HepG2 (cell line): ENCODE data around the gene SNX21. TPM values are rescaled to one million over a fixed set of nuclear protein-coding genes. Genes with fewer than 3 reads are reported as not detected.

Experiments
- ARID2 ChIP-seq: sonication (generic); formaldehyde crosslinking; IDR thresholded peaks from 2 replicates; pipeline ENCODE4 v1.8.1; 2022; ENCODE audit warnings: mild to moderate bottlenecking, missing genetic modification reagents, borderline replicate concordance
- CCAR2 ChIP-seq: fragments of 200-400 bp; formaldehyde crosslinking; optimal IDR thresholded peaks from 2 replicates; pipeline ENCODE3; 2018; ENCODE audit warnings: low read depth, mild to moderate bottlenecking, low read length, moderate library complexity
- FOXC1 ChIP-seq: sonication (generic); formaldehyde crosslinking; IDR thresholded peaks from 2 replicates; pipeline ENCODE4 v1.8.0; 2022; ENCODE audit warnings: mild to moderate bottlenecking, missing genetic modification reagents, borderline replicate concordance
- FOXM1 ChIP-seq: sonication (generic); formaldehyde crosslinking; IDR thresholded peaks from 2 replicates; pipeline ENCODE4 v1.5.0; 2020; ENCODE audit warnings: missing genetic modification reagents
- GTF3A ChIP-seq: sonication (generic); formaldehyde crosslinking; conservative IDR thresholded peaks from 2 replicates; pipeline ENCODE4 v1.4.0; 2020; ENCODE audit warnings: mild to moderate bottlenecking, missing genetic modification reagents
- IKZF5 ChIP-seq: IDR thresholded peaks from 2 replicates; pipeline ENCODE4 v1.6.1; 2018; ENCODE audit warnings: missing genetic modification reagents, mild to moderate bottlenecking, missing compliant biosample characterization
- JUNB ChIP-seq: sonication (generic); formaldehyde crosslinking; IDR thresholded peaks from 2 replicates; pipeline ENCODE4 v1.8.0; 2022; ENCODE audit warnings: missing genetic modification reagents, mild to moderate bottlenecking, borderline replicate concordance
- NFIC ChIP-seq: IDR thresholded peaks from 2 replicates; pipeline ENCODE4 v1.6.1; 2012; ENCODE audit warnings: mild to moderate bottlenecking, low read length, inconsistent platforms
- PAX8 ChIP-seq: sonication (generic); formaldehyde crosslinking; IDR thresholded peaks from 2 replicates; pipeline ENCODE4 v1.8.0; 2022; ENCODE audit warnings: mild to moderate bottlenecking, missing genetic modification reagents, borderline replicate concordance
- PPARG ChIP-seq: conservative IDR thresholded peaks from 2 replicates; pipeline ENCODE4 v1.6.1; 2016; ENCODE audit warnings: missing biosample characterization, missing genetic modification reagents
- RFXAP ChIP-seq: sonication (generic); formaldehyde crosslinking; IDR thresholded peaks from 2 replicates; pipeline ENCODE4 v1.4.0; 2020; ENCODE audit warnings: missing genetic modification reagents, borderline replicate concordance
- TAF15 ChIP-seq: fragments of 200-400 bp; formaldehyde crosslinking; IDR thresholded peaks from one replicate; pipeline ENCODE4 v1.6.1; 2018; ENCODE audit warnings: mild to moderate bottlenecking, low read depth, low read length; ENCODE audit not compliant: poor library complexity, severe bottlenecking
- TCF7L2 ChIP-seq: IDR thresholded peaks from 2 replicates; pipeline ENCODE4 v1.6.1; 2011; ENCODE audit warnings: mild to moderate bottlenecking, low read depth, low read length, moderate library complexity
- TSC22D2 ChIP-seq: sonication (generic); formaldehyde crosslinking; IDR thresholded peaks from 2 replicates; pipeline ENCODE4 v1.5.1; 2020; ENCODE audit warnings: missing genetic modification reagents, mild to moderate bottlenecking, borderline replicate concordance
- ZNF12 ChIP-seq: sonication (generic); formaldehyde crosslinking; IDR thresholded peaks from 2 replicates; pipeline ENCODE4 v1.5.0; 2020; ENCODE audit warnings: missing genetic modification reagents
- ZNF30 ChIP-seq: sonication (generic); formaldehyde crosslinking; IDR thresholded peaks from 2 replicates; pipeline ENCODE4 v1.5.0; 2020; ENCODE audit warnings: mild to moderate bottlenecking, missing genetic modification reagents
- ZNF350 ChIP-seq: sonication (generic); formaldehyde crosslinking; IDR thresholded peaks from 2 replicates; pipeline ENCODE4 v1.4.0; 2020; ENCODE audit warnings: mild to moderate bottlenecking, low read depth, missing genetic modification reagents, borderline replicate concordance
- ZNF746 ChIP-seq: sonication (generic); formaldehyde crosslinking; IDR thresholded peaks from 2 replicates; pipeline ENCODE4 v1.8.0; 2022; ENCODE audit warnings: mild to moderate bottlenecking, missing genetic modification reagents
- ZNF747 ChIP-seq: sonication (generic); formaldehyde crosslinking; IDR thresholded peaks from 2 replicates; pipeline ENCODE4 v1.8.1; 2023; ENCODE audit warnings: missing genetic modification reagents, mild to moderate bottlenecking, borderline replicate concordance
- ZSCAN22 ChIP-seq: sonication (generic); formaldehyde crosslinking; IDR thresholded peaks from 2 replicates; pipeline ENCODE4 v1.4.0; 2020; ENCODE audit warnings: mild to moderate bottlenecking, missing genetic modification reagents
- polyA plus RNA-seq, 8 experiments: library from polyadenylated mRNA; depleted of rRNA in 3 of 8; stranded (reverse) in 7 of 8; unstranded in 1 of 8; fragments of >200 nt; fragmentation: Illumina TruSeq in 4 of 8; extraction: Trizol in 4 of 8; gene quantifications; 2 replicates each; pipeline versions ENCODE4 v1.2.1 to v1.2.3, GENCODE V29; 2011 to 2016; ENCODE audit warnings: low read depth in 4 of 8, missing spikeins in 1 of 8, mixed read lengths in 1 of 8; ENCODE audit not compliant: insufficient read depth in 1 of 8
- total RNA-seq, 5 experiments: library from RNA; depleted of rRNA; stranded (reverse); fragments of >200 nt; fragmentation: Illumina TruSeq; extraction: Trizol; gene quantifications; 2 replicates each; pipeline ENCODE4 v1.2.3, GENCODE V29; 2016; ENCODE audit warnings: low read depth in 1 of 5
- TF ChIP-seq, protein P1 (sequence below): sonication (generic); formaldehyde crosslinking; IDR thresholded peaks from 2 replicates; pipeline ENCODE4 v1.4.0; 2020; ENCODE audit warnings: missing genetic modification reagents, low read depth, mild to moderate bottlenecking, borderline replicate concordance
- TF ChIP-seq, protein P2 (sequence below): sonication (generic); formaldehyde crosslinking; IDR thresholded peaks from 2 replicates; pipeline ENCODE4 v1.8.0; 2022; ENCODE audit warnings: missing genetic modification reagents, low read depth, mild to moderate bottlenecking, borderline replicate concordance
- TF ChIP-seq, protein P3 (sequence below): sonication (generic); formaldehyde crosslinking; IDR thresholded peaks from 2 replicates; pipeline ENCODE4 v1.5.0; 2020; ENCODE audit warnings: mild to moderate bottlenecking, missing genetic modification reagents, moderate library complexity
- TF ChIP-seq, protein P4 (sequence below): sonication (generic); formaldehyde crosslinking; IDR thresholded peaks from 2 replicates; pipeline ENCODE4 v1.4.0; 2020; ENCODE audit warnings: missing genetic modification reagents, borderline replicate concordance

The SNX21 gene
- total and polyA plus RNA-seq, 2 of the 13 experiments (the other 11 are each of a cell fraction or from before 2014, with no cell fraction given), result 7.7 to 12.8 TPM

DNA sequence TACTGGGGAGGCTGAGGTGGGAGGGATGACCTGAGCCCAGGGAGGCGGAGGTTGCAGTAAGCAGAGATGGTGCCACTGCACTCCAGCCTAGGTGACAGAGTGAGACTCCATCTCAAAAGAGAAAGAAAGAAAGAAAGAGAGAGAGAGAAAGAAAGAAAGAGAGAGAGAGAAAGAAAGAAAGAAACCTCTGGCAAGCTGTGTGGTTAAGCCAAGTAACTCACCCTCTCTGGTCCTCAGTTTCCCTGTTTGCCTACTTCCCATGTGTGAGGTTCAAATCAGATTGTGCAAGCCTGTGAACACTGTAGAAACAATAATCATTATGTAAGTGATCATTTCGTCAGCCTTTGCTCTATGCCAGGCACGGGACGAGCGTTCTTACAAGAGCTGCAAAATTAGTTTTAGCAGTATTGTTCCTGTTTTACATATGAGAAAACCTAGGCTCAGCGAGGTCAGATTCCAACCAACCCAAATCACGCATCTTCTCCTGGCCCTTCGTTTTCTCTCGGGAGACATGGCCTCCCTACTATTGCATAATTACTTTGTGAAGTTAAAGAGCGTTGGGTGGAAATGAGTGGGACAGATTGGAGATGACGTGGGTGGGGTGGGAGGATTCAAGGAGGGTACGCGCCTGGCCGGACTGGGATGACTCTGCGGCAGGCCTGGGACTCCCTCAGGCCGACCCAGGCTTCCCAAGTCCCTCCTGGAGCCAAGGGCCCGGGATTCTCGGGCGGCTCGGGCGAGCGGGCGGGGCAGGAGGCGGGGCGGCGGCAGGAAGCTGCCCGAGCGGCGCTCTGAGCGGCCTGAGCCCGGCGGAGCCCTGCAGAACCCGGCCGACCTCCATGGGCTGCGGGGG lies at the start of gene SNX21 (continued):
- TF ChIP-seq CCAR2 (no peak), ZSCAN22 (CRISPR knock-in tag) (no peak), GTF3A (no peak), ZNF30 (no peak), ZNF746 (CRISPR knock-in tag) (peak; percentile 27; the same call in 1 of the 2 replicates), IKZF5 (CRISPR knock-in tag) (no peak; the same call in none of the 2 replicates), PAX8 (0 out of 2 replicates have a peak, but pooled peaks have one; percentile 16), FOXM1 (no peak; the same call in 1 of the 2 replicates), PPARG (CRISPR knock-in tag) (no peak), ZNF350 (no peak), TCF7L2 (no peak), FOXC1 (CRISPR knock-in tag) (0 out of 2 replicates have a peak, but pooled peaks have one; percentile 21), TAF15 (no peak), TSC22D2 (CRISPR knock-in tag) (no peak; the same call in 1 of the 2 replicates), NFIC (no peak), ARID2 (CRISPR knock-in tag) (peak; percentile 31; the same call in 1 of the 2 replicates), ZNF747 (CRISPR knock-in tag) (peak; percentile 70; the same call in 1 of the 2 replicates), JUNB (CRISPR knock-in tag) (no peak), RFXAP (CRISPR knock-in tag) (no peak), ZNF12 (CRISPR knock-in tag) (peak; percentile 7; the same call in 1 of the 2 replicates)
- TF ChIP-seq, protein P1, sequence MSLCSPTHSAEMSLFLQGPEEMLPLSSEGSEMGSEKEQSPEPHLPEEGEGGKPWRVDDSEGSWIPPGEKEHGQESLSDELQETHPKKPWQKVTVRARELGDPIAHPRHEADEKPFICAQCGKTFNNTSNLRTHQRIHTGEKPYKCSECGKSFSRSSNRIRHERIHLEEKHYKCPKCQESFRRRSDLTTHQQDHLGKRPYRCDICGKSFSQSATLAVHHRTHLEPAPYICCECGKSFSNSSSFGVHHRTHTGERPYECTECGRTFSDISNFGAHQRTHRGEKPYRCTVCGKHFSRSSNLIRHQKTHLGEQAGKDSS (CRISPR knock-in tag), result no peak
- TF ChIP-seq, protein P2, sequence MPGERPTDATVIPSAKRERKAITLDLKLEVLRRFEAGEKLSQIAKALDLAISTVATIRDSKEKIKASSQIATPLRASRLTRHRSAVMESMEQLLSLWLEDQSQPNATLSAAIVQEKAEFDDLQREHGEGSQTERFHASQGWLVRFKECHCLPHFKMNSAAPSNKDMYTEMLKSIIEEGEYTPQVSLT (CRISPR knock-in tag), result peak; percentile 41; the same call in 1 of the 2 replicates
- TF ChIP-seq, protein P3, sequence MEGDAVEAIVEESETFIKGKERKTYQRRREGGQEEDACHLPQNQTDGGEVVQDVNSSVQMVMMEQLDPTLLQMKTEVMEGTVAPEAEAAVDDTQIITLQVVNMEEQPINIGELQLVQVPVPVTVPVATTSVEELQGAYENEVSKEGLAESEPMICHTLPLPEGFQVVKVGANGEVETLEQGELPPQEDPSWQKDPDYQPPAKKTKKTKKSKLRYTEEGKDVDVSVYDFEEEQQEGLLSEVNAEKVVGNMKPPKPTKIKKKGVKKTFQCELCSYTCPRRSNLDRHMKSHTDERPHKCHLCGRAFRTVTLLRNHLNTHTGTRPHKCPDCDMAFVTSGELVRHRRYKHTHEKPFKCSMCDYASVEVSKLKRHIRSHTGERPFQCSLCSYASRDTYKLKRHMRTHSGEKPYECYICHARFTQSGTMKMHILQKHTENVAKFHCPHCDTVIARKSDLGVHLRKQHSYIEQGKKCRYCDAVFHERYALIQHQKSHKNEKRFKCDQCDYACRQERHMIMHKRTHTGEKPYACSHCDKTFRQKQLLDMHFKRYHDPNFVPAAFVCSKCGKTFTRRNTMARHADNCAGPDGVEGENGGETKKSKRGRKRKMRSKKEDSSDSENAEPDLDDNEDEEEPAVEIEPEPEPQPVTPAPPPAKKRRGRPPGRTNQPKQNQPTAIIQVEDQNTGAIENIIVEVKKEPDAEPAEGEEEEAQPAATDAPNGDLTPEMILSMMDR, result no peak; the same call in 1 of the 2 replicates
- TF ChIP-seq, protein P4, sequence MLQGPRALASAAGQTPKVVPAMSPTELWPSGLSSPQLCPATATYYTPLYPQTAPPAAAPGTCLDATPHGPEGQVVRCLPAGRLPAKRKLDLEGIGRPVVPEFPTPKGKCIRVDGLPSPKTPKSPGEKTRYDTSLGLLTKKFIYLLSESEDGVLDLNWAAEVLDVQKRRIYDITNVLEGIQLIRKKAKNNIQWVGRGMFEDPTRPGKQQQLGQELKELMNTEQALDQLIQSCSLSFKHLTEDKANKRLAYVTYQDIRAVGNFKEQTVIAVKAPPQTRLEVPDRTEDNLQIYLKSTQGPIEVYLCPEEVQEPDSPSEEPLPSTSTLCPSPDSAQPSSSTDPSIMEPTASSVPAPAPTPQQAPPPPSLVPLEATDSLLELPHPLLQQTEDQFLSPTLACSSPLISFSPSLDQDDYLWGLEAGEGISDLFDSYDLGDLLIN, result no peak
